CD14-positive monocyte (primary cell): Measurements from ENCODE around the gene MMP24. TPM values are rescaled to one million over a fixed set of nuclear protein-coding genes. Genes with fewer than 3 reads are reported as not detected.
"Not testable (repeated sequence)": the region's sequence is repeated elsewhere in the genome, so short reads cannot be mapped to it uniquely, and the experiment has no call there.

Source experiments
- DNase-seq, 3 donors: peaks; one replicate each; pipeline ENCODE4 v3.0.0-alpha.2; 2011 to 2022
- H2AFZ ChIP-seq: 2 replicates; pipeline ENCODE4 v1.6.0; 2012; ENCODE audit warnings: mild to moderate bottlenecking, low read depth, low read length, inconsistent platforms; ENCODE audit not compliant: insufficient read depth, poor library complexity, severe bottlenecking
- H3K27ac ChIP-seq, 2 donors: 1 replicate in 1 of 2; 2 replicates in 1 of 2; pipeline ENCODE4 v1.5.1; 2012 to 2013; ENCODE audit warnings: low read length in 2 of 2, control low read depth in 1 of 2, inconsistent platforms in 1 of 2, low read depth in 1 of 2, mild to moderate bottlenecking in 1 of 2
- H3K27me3 ChIP-seq, 2 donors: one replicate each; pipeline versions ENCODE4 v1.6.0 to v1.6.1; 2011 to 2013; ENCODE audit warnings: low read length in 2 of 2; ENCODE audit not compliant: control insufficient read depth in 2 of 2, insufficient read depth in 2 of 2
- H3K36me3 ChIP-seq, 2 donors: replicated peaks in 1 of 2; 1 replicate in 1 of 2; 2 replicates in 1 of 2; pipeline versions ENCODE4 v1.5.1 to v1.6.1; 2012 to 2013; ENCODE audit warnings: low read length in 2 of 2, control low read depth in 1 of 2, inconsistent platforms in 1 of 2, mild to moderate bottlenecking in 1 of 2; ENCODE audit not compliant: insufficient read depth in 2 of 2, control insufficient read depth in 1 of 2
- H3K4me1 ChIP-seq, 2 donors: 1 replicate in 1 of 2; 2 replicates in 1 of 2; pipeline versions ENCODE4 v1.5.1 to v1.6.1; 2012 to 2013; ENCODE audit warnings: low read length in 2 of 2, control low read depth in 1 of 2, inconsistent platforms in 1 of 2, mild to moderate bottlenecking in 1 of 2, moderate library complexity in 1 of 2; ENCODE audit not compliant: insufficient read depth in 2 of 2, control insufficient read depth in 1 of 2
- H3K4me2 ChIP-seq: replicated peaks from 2 replicates; pipeline ENCODE3; 2012; ENCODE audit warnings: low read length, moderate library complexity, mild to moderate bottlenecking; ENCODE audit not compliant: poor library complexity, severe bottlenecking; ENCODE audit errors: extremely low read depth
- H3K4me3 ChIP-seq, 3 experiments: fragments of 200-600 bp in 1 of 3; sonication (generic) in 1 of 3; replicated peaks in 1 of 3; 1 replicate in 2 of 3; 2 replicates in 1 of 3; pipeline ENCODE4 v1.5.1; 2011 to 2013; ENCODE audit warnings: low read length in 3 of 3, mild to moderate bottlenecking in 3 of 3, control low read depth in 2 of 3, low read depth in 2 of 3, inconsistent platforms in 1 of 3, moderate library complexity in 1 of 3
- H3K79me2 ChIP-seq: 2 replicates; pipeline ENCODE4 v1.6.0; 2012; ENCODE audit warnings: mild to moderate bottlenecking, control low read depth, inconsistent platforms, low read length, moderate library complexity; ENCODE audit not compliant: insufficient read depth
- H3K9ac ChIP-seq: 2 replicates; pipeline ENCODE4 v1.6.0; 2017; ENCODE audit warnings: low read length, mild to moderate bottlenecking; ENCODE audit not compliant: insufficient read depth, poor library complexity, severe bottlenecking
- H3K9me3 ChIP-seq, 2 donors: replicated peaks in 1 of 2; 1 replicate in 1 of 2; 2 replicates in 1 of 2; pipeline versions ENCODE4 v1.5.1 to v1.6.1; 2012 to 2013; ENCODE audit warnings: low read length in 2 of 2, control low read depth in 1 of 2; ENCODE audit not compliant: control insufficient read depth in 1 of 2, insufficient read depth in 1 of 2
- H4K20me1 ChIP-seq: 2 replicates; pipeline ENCODE4 v1.6.0; 2012; ENCODE audit warnings: mild to moderate bottlenecking, low read length, control low read depth, moderate library complexity; ENCODE audit not compliant: insufficient read depth
- H3K27ac Mint-ChIP-seq, 7 donors: one replicate each; pipeline ENCODE4 v1.8.0; 2020; ENCODE audit warnings: mild to moderate bottlenecking in 7 of 7, mixed read lengths in 7 of 7, moderate library complexity in 6 of 7, inconsistent platforms in 2 of 7
- H3K27me3 Mint-ChIP-seq, 3 donors: one replicate each; pipeline ENCODE4 v1.8.0; 2021 to 2022; ENCODE audit warnings: low read depth in 3 of 3, mild to moderate bottlenecking in 3 of 3, mixed read lengths in 3 of 3, moderate library complexity in 3 of 3, inconsistent platforms in 1 of 3
- H3K36me3 Mint-ChIP-seq, 2 donors: one replicate each; pipeline ENCODE4 v1.8.0; 2020; ENCODE audit warnings: mixed read lengths in 2 of 2, inconsistent platforms in 1 of 2, mild to moderate bottlenecking in 1 of 2
- H3K4me1 Mint-ChIP-seq: one replicate; pipeline ENCODE4 v1.8.0; 2020; ENCODE audit warnings: mild to moderate bottlenecking, mixed read lengths
- H3K4me3 Mint-ChIP-seq, 2 donors: one replicate each; pipeline ENCODE4 v1.8.0; 2020; ENCODE audit warnings: mild to moderate bottlenecking in 2 of 2, mixed read lengths in 2 of 2, moderate library complexity in 1 of 2
- H3K9me3 Mint-ChIP-seq, 7 donors: one replicate each; pipeline ENCODE4 v1.8.0; 2020 to 2022; ENCODE audit warnings: mixed read lengths in 7 of 7, mild to moderate bottlenecking in 6 of 7, moderate library complexity in 6 of 7, inconsistent platforms in 2 of 7
- CTCF ChIP-seq: fragments of 200-600 bp; IDR thresholded peaks from one replicate; pipeline ENCODE4 v1.8.0; 2022; ENCODE audit warnings: antibody characterized with exemption, mild to moderate bottlenecking
- WGBS: methylation state at CpG from one replicate; pipeline ENCODE4 v1.1.5; 2013; ENCODE audit warnings: missing lambda C conversion rate; ENCODE audit not compliant: insufficient coverage; 5-methylcytosine and 5-hydroxymethylcytosine counted together
- intact Hi-C, 2 donors: fragments of 100-400 bp; cut with micrococcal nuclease; formaldehyde crosslinking; loops; one replicate each; pipeline versions ENCODE4 v1.15.0 to v1.15.1; 2023
- polyA plus RNA-seq, 3 donors: library from polyadenylated mRNA; depleted of rRNA in 1 of 3; unstranded in 2 of 3; stranded (reverse) in 1 of 3; fragments of 300-500 nt in 2 of 3; fragments of >200 nt in 1 of 3; fragmentation: Illumina TruSeq in 2 of 3; gene quantifications; 1 replicate in 2 of 3; 2 replicates in 1 of 3; pipeline ENCODE4 v1.2.3, GENCODE V29; 2012 to 2021

MMP24 gene
- polyA plus RNA-seq, 3 donors, result 0.14 TPM; not detected in 2

- DNase-seq, result no peak
- Histone ChIP-seq H3K9me3 (peaks cover 13 to 21% of the 10 kb centered on the region in 2 donors), H3K9ac (no peak overlapping the region), H4K20me1 (no peaks in the 10 kb centered on the region), H3K27me3 (no peaks in the 10 kb centered on the region), H3K27ac (no peak overlapping the region), H3K36me3 (no peaks in the 10 kb centered on the region), H3K4me1 (no peaks in the 10 kb centered on the region), H3K4me2 (no peak overlapping the region), H3K79me2 (no peaks in the 10 kb centered on the region), H3K4me3 (no peak overlapping the region), H2AFZ (no peak overlapping the region)
- no CpG with 5 or more reads among the region's 9 CpGs for WGBS
- Mint-ChIP-seq H3K27ac (no peak overlapping the region), H3K4me1 (no peaks in the 10 kb centered on the region), H3K4me3 (no peak overlapping the region), H3K9me3 (peaks cover 8 to 27% (median 22%) of the 10 kb centered on the region in 7 donors), H3K27me3 (peaks cover 0 to 4% (median 0%) of the 10 kb centered on the region in 3 donors), H3K36me3 (peaks cover 0 to 6% of the 10 kb centered on the region in 2 donors)
- no peak for TF ChIP-seq CTCF
- intact Hi-C loops, result no loop called here
These were observed 34.2 kb upstream of the MMP24 start for GRCh38 chr20:35192118-35192872.

GRCh38 chr20:35193031-35193791 lies 33.3 kb upstream of the MMP24 start:
- H4K20me1 ChIP-seq, H3K36me3 ChIP-seq, H3K4me2 ChIP-seq, H3K27me3 Mint-ChIP-seq, H3K79me2 ChIP-seq, DNase-seq, H3K9ac ChIP-seq, H3K27ac ChIP-seq, H2AFZ ChIP-seq, intact Hi-C loops, H3K27ac Mint-ChIP-seq, H3K4me1 ChIP-seq, H3K4me3 Mint-ChIP-seq, H3K4me1 Mint-ChIP-seq, H3K4me3 ChIP-seq, H3K27me3 ChIP-seq, H3K36me3 Mint-ChIP-seq: not testable (repeated sequence)
- WGBS, result 98% methylated on average over 6 of the region's 9 CpGs
- peaks cover 19 to 25% of the 10 kb centered on the region in 2 donors for H3K9me3 ChIP-seq
- peaks cover 10 to 34% (median 30%) of the 10 kb centered on the region in 7 donors for H3K9me3 Mint-ChIP-seq
